HUES6 (cell line): ENCODE data around the gene SYT15.
"Not testable (repeated sequence)": the region's sequence is repeated elsewhere in the genome, so short reads cannot be mapped to it uniquely, and the experiment has no call there.

Source experiments
- H3K27ac ChIP-seq: 2 replicates; pipeline ENCODE4 v1.7.0; 2013; ENCODE audit warnings: low read depth, mild to moderate bottlenecking, low read length, inconsistent platforms
- H3K27me3 ChIP-seq: 2 replicates; pipeline ENCODE4 v1.6.1; 2013; ENCODE audit warnings: low read length; ENCODE audit not compliant: control insufficient read depth, insufficient read depth
- H3K36me3 ChIP-seq: 2 replicates; pipeline ENCODE4 v1.6.1; 2013; ENCODE audit warnings: low read length; ENCODE audit not compliant: control insufficient read depth, insufficient read depth
- H3K4me1 ChIP-seq: 2 replicates; pipeline ENCODE4 v1.6.1; 2013; ENCODE audit warnings: low read length; ENCODE audit not compliant: control insufficient read depth, insufficient read depth
- H3K4me3 ChIP-seq: 2 replicates; pipeline ENCODE4 v1.5.1; 2013; ENCODE audit warnings: low read depth, low read length
- H3K9ac ChIP-seq: one replicate; pipeline ENCODE4 v1.6.1; 2013; ENCODE audit warnings: mild to moderate bottlenecking, low read length
- H3K9me3 ChIP-seq: 2 replicates; pipeline ENCODE4 v1.6.1; 2013; ENCODE audit warnings: low read depth, low read length; ENCODE audit not compliant: control insufficient read depth, insufficient read depth

The SYT15 gene

GRCh38 chr10:46615540-46615939 lies 36.6 kb downstream of the SYT15 start:
- not testable (repeated sequence) for H3K9me3 ChIP-seq, H3K27me3 ChIP-seq, H3K4me1 ChIP-seq, H3K36me3 ChIP-seq, H3K27ac ChIP-seq, H3K4me3 ChIP-seq, H3K9ac ChIP-seq

DNA sequence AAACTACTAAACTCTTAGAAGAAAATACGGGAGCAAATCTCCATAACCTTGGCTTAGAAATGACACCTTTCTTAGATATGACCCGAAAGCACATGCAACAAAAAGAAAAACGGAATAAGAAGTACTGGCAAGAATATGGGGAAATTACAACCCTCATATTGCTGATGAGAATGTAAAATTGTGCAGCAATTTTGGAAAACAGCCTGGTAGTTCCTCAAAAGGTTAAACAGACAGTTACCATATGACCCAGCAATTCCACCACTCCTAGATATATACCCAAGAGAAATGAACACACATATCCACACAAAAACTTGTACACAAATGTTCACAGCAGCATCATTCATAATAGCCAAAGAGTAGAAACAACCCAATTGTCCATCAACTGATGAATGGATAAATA lies 37.3 kb downstream of the SYT15 start:
- not testable (repeated sequence) for H3K9me3 ChIP-seq, H3K4me3 ChIP-seq, H3K27ac ChIP-seq, H3K9ac ChIP-seq, H3K27me3 ChIP-seq, H3K36me3 ChIP-seq, H3K4me1 ChIP-seq

DNA sequence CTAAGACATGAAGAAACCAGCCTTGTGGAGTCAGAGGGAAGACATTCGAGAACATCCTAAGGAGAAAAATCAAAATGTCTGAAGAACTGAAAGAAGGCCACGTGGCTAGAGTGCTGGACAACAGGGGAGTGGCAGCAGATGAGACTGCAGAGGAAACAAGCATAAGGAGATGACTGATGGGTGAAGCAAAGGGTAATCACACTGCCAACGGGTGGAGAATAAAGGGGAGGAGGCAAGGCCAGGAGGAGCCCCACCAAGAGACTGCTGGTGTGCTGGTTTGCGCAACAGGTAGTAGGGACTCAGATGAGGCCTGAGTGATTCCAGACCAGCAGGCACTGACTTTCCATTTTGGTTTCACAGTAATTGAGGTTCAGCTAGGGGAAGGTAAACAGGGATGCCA lies 38.2 kb downstream of the SYT15 start:
- not testable (repeated sequence) for H3K36me3 ChIP-seq, H3K27me3 ChIP-seq, H3K4me1 ChIP-seq, H3K4me3 ChIP-seq, H3K27ac ChIP-seq, H3K9ac ChIP-seq, H3K9me3 ChIP-seq

- H3K9ac ChIP-seq, H3K4me1 ChIP-seq, H3K27ac ChIP-seq, H3K4me3 ChIP-seq, H3K9me3 ChIP-seq, H3K36me3 ChIP-seq, H3K27me3 ChIP-seq: not testable (repeated sequence)
Measured at GRCh38 chr10:46617913-46618312, 39.0 kb downstream of the SYT15 start.

DNA sequence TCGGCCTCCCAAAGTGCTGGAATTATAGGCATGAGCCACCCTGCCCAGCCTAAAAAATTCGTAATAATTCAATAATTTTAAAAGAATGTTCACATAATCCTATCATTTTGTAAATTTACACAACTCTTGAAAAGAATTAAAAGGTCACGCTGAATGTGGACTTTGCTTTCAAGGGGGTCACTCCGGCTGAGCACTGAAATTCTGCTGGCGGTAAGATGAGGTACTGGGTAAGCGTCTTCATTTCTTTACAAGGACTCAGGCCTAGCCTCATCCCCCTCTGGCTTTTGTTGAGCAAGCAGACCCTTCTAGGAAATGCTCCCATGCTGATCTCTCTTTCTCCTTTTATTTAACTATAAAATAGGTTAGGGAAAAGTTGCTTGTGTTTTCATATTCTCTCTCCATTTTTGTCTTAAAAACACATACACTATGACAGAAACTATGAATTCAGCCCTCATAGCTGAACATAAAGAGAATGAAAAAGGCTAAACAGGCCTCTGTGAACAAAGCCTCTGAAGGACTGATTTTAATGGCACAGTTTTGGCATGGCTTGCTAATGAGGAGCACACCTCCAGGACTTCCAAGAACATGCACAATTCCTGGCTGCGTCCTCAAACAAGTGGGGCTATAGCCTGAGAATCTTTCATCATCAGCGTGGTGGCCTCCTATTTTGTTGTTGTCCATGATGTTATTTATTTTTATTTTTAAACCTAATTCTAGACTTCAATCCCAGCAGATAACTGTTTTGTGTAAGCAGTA lies 45.1 kb downstream of the SYT15 start:
- H3K4me3 ChIP-seq, H3K9me3 ChIP-seq, H3K4me1 ChIP-seq, H3K36me3 ChIP-seq, H3K27me3 ChIP-seq, H3K27ac ChIP-seq, H3K9ac ChIP-seq: not testable (repeated sequence)

- H3K9me3 ChIP-seq, H3K36me3 ChIP-seq, H3K4me3 ChIP-seq, H3K27me3 ChIP-seq, H3K27ac ChIP-seq, H3K4me1 ChIP-seq, H3K9ac ChIP-seq: not testable (repeated sequence)
Measured at GRCh38 chr10:46629805-46630204, 50.9 kb downstream of the SYT15 start.

GRCh38 chr10:46630816-46631215 lies 51.9 kb downstream of the SYT15 start:
- not testable (repeated sequence) for H3K9ac ChIP-seq, H3K27me3 ChIP-seq, H3K4me3 ChIP-seq, H3K4me1 ChIP-seq, H3K27ac ChIP-seq, H3K36me3 ChIP-seq, H3K9me3 ChIP-seq

DNA sequence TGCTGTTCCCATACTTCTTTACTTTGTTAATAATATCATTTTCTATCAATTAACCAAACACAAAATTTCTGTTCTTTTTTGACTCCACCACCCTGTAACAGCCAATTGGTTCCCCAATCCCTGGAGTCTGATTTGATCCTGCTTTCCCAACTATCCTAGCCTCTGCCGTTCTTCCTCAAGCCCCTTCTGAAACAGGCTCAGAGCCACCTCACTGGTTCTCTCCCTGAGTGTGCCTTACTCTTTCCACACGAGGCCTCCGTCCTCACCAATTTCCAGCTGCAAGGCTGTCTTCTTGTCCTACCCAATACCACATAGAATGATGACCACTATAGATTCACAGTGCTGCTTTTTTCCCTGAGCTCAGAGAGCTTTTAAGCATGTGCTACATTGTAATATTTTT lies 52.8 kb downstream of the SYT15 start:
- not testable (repeated sequence) for H3K4me3 ChIP-seq, H3K4me1 ChIP-seq, H3K9me3 ChIP-seq, H3K27me3 ChIP-seq, H3K9ac ChIP-seq, H3K27ac ChIP-seq, H3K36me3 ChIP-seq

- not testable (repeated sequence) for H3K27ac ChIP-seq, H3K27me3 ChIP-seq
Measured at GRCh38 chr10:46634698-46635097, 55.8 kb downstream of the SYT15 start.

DNA sequence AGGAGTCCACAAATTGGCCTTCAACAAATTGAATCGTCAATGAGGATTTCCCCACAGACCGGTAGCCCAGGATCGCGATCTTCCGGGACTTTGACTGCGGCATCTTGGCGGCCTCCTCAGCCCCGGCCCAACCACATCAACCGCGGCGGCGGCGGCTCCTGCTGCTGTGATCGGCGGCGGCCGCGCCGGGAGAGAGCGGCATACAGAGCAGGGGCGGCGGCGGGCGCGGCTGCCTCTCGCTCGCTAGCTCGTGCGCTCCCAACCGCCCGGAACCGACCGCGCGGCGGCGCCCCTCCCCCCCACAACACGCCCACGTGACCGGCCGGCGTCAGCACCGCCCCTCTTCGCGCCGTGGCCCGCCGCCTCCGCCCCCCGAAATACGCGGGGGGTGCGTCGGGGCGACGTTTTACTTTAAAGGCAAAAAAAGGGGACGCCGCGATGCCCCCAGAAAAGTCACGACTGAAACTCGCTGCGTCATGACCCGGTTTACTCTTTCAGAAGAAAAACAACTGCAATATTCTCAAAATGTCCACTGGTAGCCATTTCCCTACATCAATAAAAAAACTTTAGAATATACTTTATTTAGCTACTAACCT lies 56.5 kb downstream of the SYT15 start:
- not testable (repeated sequence) for H3K9me3 ChIP-seq, H3K27ac ChIP-seq, H3K27me3 ChIP-seq, H3K4me1 ChIP-seq, H3K9ac ChIP-seq, H3K36me3 ChIP-seq
- peak overlapping the region; percentile 44 for H3K4me3 ChIP-seq

More at GRCh38 chr10:46634698-46635097, 55.8 kb downstream of the SYT15 start:
- not testable (repeated sequence) for H3K36me3 ChIP-seq, H3K4me3 ChIP-seq, H3K9ac ChIP-seq, H3K4me1 ChIP-seq, H3K9me3 ChIP-seq

DNA sequence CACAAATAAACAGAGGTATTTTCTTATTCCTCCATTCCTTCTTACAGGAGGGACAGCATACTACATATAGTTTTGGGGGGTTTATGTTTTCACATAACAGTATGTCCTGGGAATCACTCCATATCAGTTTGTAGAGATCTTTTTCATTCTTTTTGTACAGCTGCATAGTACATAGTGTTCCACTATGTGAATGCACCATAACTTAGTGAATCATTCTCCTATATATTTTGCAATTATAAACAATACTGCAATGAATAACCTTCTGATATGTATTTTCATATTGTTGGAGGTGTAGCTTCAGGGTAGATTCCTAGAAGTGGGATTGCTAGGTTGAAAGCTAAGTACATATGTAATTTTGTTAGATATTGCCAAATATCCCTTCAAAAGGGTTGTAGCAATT lies 61.1 kb downstream of the SYT15 start:
- H3K9me3 ChIP-seq, H3K27me3 ChIP-seq, H3K36me3 ChIP-seq, H3K9ac ChIP-seq, H3K4me3 ChIP-seq, H3K4me1 ChIP-seq, H3K27ac ChIP-seq: not testable (repeated sequence)
